GM21737 (cell line): ENCODE results near the gene FBXO42.
"Not testable (repeated sequence)": the region's sequence is repeated elsewhere in the genome, so short reads cannot be mapped to it uniquely, and the experiment has no call there.

ENCODE experiments used
- ATAC-seq: cut with Tn5 transposase; IDR thresholded peaks from one replicate; pipeline ENCODE4 v1.9.1; 2021; ENCODE audit warnings: mild to moderate bottlenecking, moderate library complexity; ENCODE audit not compliant: unreplicated experiment

The FBXO42 gene

DNA sequence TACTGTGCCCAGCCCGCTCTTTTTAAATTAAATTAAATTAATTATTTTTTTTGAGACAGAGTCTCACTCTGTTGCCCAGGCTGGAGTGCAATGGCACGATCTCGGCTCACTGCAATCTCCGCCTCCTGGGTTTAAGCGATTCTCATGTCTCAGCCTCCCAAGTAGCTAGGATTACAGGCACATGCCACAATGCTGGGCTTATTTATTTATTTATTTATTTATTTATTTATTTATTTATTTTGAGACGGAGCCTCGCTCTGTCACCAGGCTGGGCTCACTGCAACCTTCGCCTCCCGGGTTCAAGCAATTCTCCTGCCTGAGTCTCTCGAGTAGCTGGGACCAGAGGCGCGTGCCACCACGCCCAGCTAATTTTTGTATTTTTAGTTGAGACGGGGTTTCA lies 129.6 kb downstream of the FBXO42 start:
- not testable (repeated sequence) for ATAC-seq

- no peak for ATAC-seq
Observed at GRCh38 chr1:16221499-16221898, 130.8 kb downstream of the FBXO42 start.

DNA sequence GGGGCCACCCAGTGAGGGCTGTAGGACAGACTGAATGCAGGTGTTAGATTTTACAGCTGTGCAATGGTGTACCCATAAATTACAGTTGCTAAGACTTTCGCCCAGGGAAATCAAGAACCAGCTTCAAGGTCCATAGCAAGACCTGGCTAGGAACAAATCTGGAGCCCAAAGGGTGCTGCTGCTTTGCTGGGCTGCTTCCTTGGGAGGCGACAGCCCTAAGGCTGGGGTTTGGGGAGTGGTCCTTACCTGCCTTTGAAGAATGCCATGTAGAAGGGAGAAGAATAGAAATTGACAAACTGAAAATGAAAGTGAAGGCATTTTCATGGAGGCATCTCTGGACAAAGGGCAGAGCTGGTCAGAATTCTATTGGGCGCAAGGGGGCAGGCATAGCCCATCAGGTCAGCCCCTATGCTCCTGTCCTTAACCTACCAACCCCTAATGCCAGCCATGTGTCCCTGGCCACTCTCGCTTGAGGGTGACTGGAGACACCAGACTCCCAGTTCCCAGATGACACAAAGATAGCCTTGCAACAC lies 132.2 kb downstream of the FBXO42 start:
- ATAC-seq: no peak

DNA sequence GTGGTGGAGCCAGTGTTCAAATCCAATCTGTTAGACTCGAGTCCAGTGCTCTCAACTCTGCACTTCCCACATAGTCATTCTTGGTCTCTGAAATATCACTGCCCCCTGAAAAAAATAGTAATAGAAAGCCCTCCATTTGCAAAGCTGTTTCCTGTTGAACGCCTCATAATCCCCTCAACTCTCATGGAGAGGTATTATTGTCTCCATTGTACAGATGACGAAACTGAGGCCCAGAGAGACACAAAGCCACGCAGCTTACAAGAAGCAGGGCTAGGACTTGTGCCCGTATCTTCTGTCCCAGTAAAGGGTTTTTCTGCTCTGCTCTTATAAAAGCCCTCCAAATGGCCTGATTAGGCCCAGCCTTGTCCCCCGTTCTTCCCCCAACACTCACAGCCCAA lies 133.6 kb downstream of the FBXO42 start:
- ATAC-seq: no peak

- no peak for ATAC-seq
Observed at GRCh38 chr1:16218014-16218673, 134.1 kb downstream of the FBXO42 start.

DNA sequence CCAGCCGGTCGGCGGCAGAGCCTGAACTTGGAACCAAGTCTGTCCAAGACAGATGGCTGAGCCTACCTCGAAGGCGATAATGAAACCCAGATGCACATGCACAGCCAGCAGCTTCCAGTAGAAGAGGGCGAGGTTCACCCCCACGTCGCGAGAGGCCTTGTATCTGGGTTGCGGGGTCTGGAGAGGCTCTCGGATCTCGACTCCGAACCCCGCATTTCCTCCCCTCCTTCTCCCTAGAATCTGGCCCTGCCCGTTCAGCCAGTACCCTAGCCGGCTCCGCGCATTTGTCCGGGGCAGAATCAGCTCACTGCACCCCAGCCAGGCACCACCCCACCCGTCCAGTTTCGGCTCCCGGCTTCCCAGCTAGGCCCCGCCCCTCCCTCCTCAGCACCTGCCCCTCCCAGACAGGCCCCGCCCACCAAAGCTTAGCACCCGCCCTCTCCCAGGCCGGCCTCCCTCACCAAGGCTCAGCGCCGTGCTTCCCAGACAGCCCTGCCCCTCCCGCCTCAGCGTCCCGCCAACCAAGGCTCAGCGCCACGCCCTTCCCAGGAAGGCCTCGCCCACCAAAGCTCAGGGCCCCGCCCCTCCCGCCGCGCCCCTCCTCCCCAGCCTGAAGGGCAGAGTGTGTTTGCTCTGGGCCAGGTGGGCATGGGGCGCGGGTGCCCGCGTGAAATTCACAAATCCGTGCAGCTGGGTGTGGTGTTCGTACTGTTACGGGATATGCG lies 135.1 kb downstream of the FBXO42 start:
- peak; percentile 88 for ATAC-seq

- no peak for ATAC-seq
Observed at GRCh38 chr1:16215882-16216753, 136.2 kb downstream of the FBXO42 start.

DNA sequence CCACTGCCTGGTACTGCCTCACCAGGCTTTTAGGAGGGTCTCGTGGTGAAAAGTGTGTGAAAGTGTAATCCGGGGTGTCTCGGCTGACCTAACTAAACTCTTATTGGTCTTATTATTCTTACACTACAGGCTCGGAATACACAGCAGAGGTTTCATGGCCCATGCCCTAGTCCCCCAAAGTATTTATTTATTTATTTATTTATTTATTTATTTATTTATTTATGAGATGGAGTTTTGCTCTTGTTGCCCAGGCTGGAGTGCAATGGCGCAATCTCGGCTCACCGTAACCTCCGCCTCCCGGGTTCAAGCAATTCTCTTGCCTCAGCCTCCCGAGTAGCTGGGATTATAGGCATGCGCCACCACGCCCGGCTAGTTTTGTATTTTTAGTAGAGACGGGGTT lies 137.0 kb downstream of the FBXO42 start:
- ATAC-seq: not testable (repeated sequence)

GRCh38 chr1:16213544-16213943 lies 138.7 kb downstream of the FBXO42 start:
- ATAC-seq: not testable (repeated sequence)

GRCh38 chr1:16213013-16213412 lies 139.3 kb downstream of the FBXO42 start:
- ATAC-seq: no peak

DNA sequence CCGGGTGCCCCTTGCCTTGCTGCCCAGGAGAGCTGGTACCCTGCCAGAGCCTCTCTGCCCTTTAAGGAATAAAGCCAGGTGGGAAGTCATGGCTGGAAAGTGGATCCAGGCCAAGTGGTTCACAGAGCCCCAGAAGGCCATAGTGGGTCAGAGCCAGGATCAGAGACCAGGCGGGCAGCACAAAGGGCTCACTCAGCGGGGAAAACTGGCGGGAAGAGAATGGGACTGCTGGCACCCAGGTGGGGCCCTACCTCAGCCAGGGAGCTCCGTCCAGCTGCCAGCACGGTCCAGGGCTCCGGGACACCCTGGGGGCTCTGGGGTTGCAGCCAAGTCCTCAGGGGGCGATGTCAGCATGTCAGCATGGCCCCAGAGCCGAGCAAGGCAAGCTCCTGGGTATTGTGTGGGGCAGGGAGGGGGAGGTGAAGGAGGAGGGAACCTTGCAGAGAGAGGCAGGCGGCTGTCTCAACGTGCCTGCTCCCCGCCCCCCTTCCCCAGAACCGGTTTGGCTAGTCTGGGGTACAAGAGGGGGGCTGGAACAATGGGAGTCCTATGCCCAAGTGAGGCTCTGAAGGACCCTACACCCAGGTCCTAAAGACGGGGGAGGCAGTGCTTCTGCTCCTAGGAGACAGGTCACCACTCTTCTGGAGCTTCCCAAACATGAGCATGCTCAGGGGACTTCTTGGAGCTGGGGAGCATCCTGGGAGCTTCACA lies 139.9 kb downstream of the FBXO42 start, which contains the start of gene ARHGEF19:
Gene ARHGEF19, minus strand, starts transcription at position 402 of the 711 bp plus-strand sequence. CDS start 3,598 bp downstream, outside the sequence.
- ATAC-seq: no peak

GRCh38 chr1:16211824-16212223 lies 140.5 kb downstream of the FBXO42 start:
- no peak for ATAC-seq

DNA sequence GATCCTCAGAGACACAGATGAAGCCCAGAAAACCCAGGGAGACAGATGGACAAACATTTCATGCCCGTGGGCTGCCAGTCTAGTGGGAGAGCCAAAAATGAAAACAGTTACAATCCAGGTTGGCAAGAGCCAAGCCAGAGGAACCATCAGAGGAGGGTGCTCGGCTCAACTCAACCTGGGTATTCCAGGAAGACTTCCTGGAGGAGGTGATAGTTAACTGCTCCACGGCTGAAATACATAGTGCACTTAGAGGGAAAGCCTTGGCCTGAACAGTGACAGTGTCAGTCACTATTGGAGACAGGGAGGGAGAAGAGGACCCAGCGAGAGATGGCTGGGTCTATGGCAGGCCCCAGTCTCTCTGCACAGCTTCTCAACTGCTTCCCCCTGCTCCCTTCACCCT lies 141.7 kb downstream of the FBXO42 start:
- ATAC-seq: no peak

DNA sequence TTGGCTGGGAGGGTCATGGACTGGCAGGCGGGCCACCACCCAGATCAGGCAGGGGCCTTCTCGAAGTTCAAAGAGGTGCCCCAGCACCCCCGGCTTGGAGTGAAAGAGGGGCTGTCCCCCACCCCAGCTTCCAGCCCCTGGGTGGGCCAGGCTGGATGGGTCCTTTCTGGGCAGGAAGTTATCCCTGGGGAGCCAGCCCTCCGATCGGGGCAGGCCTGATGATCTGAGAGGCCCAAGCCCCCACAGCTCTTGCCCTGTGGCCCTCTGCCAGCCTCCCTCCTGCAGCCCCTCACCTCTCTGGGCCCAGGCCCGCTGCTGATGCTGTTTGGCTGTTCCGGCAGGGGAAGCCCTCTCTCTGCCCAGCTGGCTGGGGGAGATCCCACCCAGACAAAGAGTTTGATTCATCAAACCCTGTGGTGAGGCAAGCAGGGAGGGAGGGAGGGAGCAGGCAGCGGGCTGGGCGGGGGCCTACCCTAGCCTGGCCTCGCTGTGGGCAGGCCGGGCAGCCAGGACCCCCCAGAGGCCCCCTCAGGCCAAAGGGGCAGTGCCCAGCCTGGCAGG lies 142.4 kb downstream of the FBXO42 start:
- no peak for ATAC-seq

- no peak for ATAC-seq
Observed at GRCh38 chr1:16209132-16209846, 143.0 kb downstream of the FBXO42 start.

- ATAC-seq: no peak
Observed at GRCh38 chr1:16208270-16208987, 143.9 kb downstream of the FBXO42 start.

DNA sequence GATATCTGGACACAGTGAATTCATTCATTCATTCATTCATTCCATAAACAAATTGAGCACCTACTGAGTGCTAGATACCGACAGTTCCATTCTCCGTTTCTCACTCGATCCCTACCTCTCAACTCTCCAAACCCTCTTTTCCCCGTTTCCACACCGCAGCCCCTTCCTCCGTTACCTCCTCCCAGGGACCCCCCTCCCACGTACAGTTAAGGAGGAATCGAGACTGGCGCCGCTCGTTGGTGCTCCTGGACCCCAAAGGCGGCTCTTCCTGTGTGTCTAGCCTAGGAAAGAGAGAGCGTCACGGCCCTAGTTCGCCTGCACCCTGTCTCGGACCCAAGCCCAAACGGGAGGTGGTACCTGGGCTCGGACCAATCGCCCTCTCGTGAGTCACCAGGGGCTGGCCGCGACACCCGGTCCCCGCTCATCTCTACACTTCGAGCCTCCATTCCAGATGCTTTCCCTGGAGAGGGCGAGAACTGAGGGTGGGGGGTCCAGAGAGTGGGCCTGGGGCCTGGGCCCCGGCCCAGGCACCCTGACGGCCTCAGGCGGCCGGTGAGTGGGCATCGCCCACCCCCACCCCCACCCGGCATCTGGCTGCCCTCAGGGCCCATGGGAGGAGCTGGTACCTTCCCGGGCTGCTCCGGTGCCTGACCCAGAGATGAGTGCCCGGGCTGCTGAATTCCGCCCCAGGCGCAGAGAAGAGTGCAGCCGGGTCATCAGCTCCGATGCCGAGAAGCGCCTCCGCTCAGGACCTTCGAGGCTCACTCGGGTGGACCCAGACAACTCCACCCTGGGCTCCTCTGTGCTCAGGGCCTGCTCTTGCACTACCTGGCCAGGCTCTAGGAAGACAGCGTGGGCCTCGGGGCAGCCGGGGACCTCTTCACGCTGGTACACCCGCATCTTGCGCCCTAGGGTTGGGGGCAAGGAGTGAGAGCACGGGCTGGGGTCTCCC lies 144.7 kb downstream of the FBXO42 start:
- ATAC-seq: no peak
